Activated CD4-positive, alpha-beta T cell treated with anti-CD3 and anti-CD28 coated beads, Interleukin-2, amount 10 ng/mL, durations not matched to agents 7 days and 5 days (primary cell): ENCODE measurements around the gene DLX1. TPM values are rescaled to one million over a fixed set of nuclear protein-coding genes. Genes with fewer than 3 reads are reported as not detected.
"Not testable (repeated sequence)": the region's sequence is repeated elsewhere in the genome, so short reads cannot be mapped to it uniquely, and the experiment has no call there.

ENCODE experiments used
- CTCF ChIA-PET: fragments of 350-600 bp; sonication (Branson Sonifier 250); formaldehyde crosslinking; loops from one replicate; lab custom pipeline; 2021; ENCODE audit warnings: antibody characterized with exemption; lab: Charles Lee
- POLR2A ChIA-PET: fragments of 350-600 bp; sonication (Branson Sonifier 250); formaldehyde crosslinking; loops from one replicate; lab custom pipeline; 2021; ENCODE audit warnings: antibody characterized with exemption; lab: Charles Lee
- DNase-seq: peaks from one replicate; pipeline ENCODE4 v3.0.0-alpha.2; 2020
- H3K27ac Mint-ChIP-seq: one replicate; pipeline ENCODE4 v1.8.0; 2021; ENCODE audit warnings: mild to moderate bottlenecking, moderate library complexity, mixed read lengths
- H3K27me3 Mint-ChIP-seq: one replicate; pipeline ENCODE4 v1.8.0; 2021; ENCODE audit warnings: mixed read lengths
- H3K36me3 Mint-ChIP-seq: one replicate; pipeline ENCODE4 v1.8.0; 2021; ENCODE audit warnings: low read depth, mixed read lengths
- H3K4me1 Mint-ChIP-seq: one replicate; pipeline ENCODE4 v1.8.0; 2021; ENCODE audit warnings: mixed read lengths
- H3K4me3 Mint-ChIP-seq: one replicate; pipeline ENCODE4 v1.8.0; 2021; ENCODE audit warnings: mild to moderate bottlenecking, moderate library complexity, mixed read lengths
- H3K9me3 Mint-ChIP-seq: one replicate; pipeline ENCODE4 v1.8.0; 2021; ENCODE audit warnings: mixed read lengths
- total RNA-seq, 2 experiments: library from RNA; stranded (reverse); gene quantifications; one replicate each; pipeline ENCODE4 v1.2.3, GENCODE V29; 2021

Gene DLX1
- total RNA-seq, 2 experiments from 2014 or later = not detected

GRCh38 chr2:172128484-172128883, 43.2 kb downstream of the DLX1 start:
- CTCF ChIA-PET = interaction anchor here (0.9 to 1.7 kb wide), 3 partner anchors 19 to 425 kb away, joined by 3 to 6 read pairs (median 4); no protein-coding TSS in a partner anchor
- Mint-ChIP-seq H3K9me3 (no peaks in the 10 kb centered on the region), H3K4me1 (peaks cover 1% of the 10 kb centered on the region), H3K27ac (no peak overlapping the region), H3K4me3 (no peak overlapping the region), H3K36me3 (no peaks in the 10 kb centered on the region), H3K27me3 (peaks cover 5% of the 10 kb centered on the region)
- POLR2A ChIA-PET = no interaction called here
- DNase-seq = no peak

- H3K9me3 Mint-ChIP-seq = no peaks in the 10 kb centered on the region
- ChIA-PET CTCF (interaction anchor here (0.6 to 1.7 kb wide), 3 partner anchors 38 to 426 kb away, joined by 3 to 6 read pairs (median 6); no protein-coding TSS in a partner anchor), POLR2A (interaction anchor here (0.5 kb wide), 1 partner anchor 46 kb away, joined by 3 read pairs; no protein-coding TSS in a partner anchor)
- H3K27ac Mint-ChIP-seq = no peak overlapping the region
- peaks cover 11% of the 10 kb centered on the region for H3K27me3 Mint-ChIP-seq
- no peak overlapping the region for H3K4me3 Mint-ChIP-seq
- no peaks in the 10 kb centered on the region for H3K36me3 Mint-ChIP-seq
- peaks cover 1% of the 10 kb centered on the region for H3K4me1 Mint-ChIP-seq
- no peak for DNase-seq
Measured at GRCh38 chr2:172129404-172129803, 44.1 kb downstream of the DLX1 start.

- POLR2A ChIA-PET = no interaction called here
- no peaks in the 10 kb centered on the region for H3K36me3 Mint-ChIP-seq
- H3K27ac Mint-ChIP-seq = no peak overlapping the region
- H3K4me3 Mint-ChIP-seq = no peak overlapping the region
- DNase-seq = no peak
- peaks cover 1% of the 10 kb centered on the region for H3K4me1 Mint-ChIP-seq
- H3K27me3 Mint-ChIP-seq = peaks cover 15% of the 10 kb centered on the region
- no peaks in the 10 kb centered on the region for H3K9me3 Mint-ChIP-seq
- CTCF ChIA-PET = no interaction called here
Measured at GRCh38 chr2:172131713-172132555, 46.6 kb downstream of the DLX1 start.

GRCh38 chr2:172134270-172134669, 49.0 kb downstream of the DLX1 start:
- H3K27me3 Mint-ChIP-seq = peaks cover 23% of the 10 kb centered on the region
- H3K9me3 Mint-ChIP-seq = no peaks in the 10 kb centered on the region
- H3K36me3 Mint-ChIP-seq = no peaks in the 10 kb centered on the region
- CTCF ChIA-PET = interaction anchor here (0.6 kb wide), 1 partner anchor 527 kb away, joined by 3 read pairs; no protein-coding TSS in a partner anchor
- no peak overlapping the region for H3K4me3 Mint-ChIP-seq
- POLR2A ChIA-PET = no interaction called here
- DNase-seq = no peak
- no peak overlapping the region for H3K27ac Mint-ChIP-seq
- no peaks in the 10 kb centered on the region for H3K4me1 Mint-ChIP-seq

GRCh38 chr2:172135446-172135845, 50.1 kb downstream of the DLX1 start:
- CTCF ChIA-PET = interaction anchor here (0.6 kb wide), 2 partner anchors 499 to 583 kb away, joined by 3 to 4 read pairs; no protein-coding TSS in a partner anchor
- Mint-ChIP-seq H3K4me1 (no peaks in the 10 kb centered on the region), H3K27me3 (peaks cover 20% of the 10 kb centered on the region), H3K27ac (no peak overlapping the region), H3K4me3 (no peak overlapping the region), H3K36me3 (no peaks in the 10 kb centered on the region), H3K9me3 (no peaks in the 10 kb centered on the region)
- no peak for DNase-seq
- POLR2A ChIA-PET = no interaction called here

GRCh38 chr2:172137109-172137508, 51.8 kb downstream of the DLX1 start:
- no peak for DNase-seq
- Mint-ChIP-seq H3K9me3 (no peaks in the 10 kb centered on the region), H3K27ac (no peak overlapping the region), H3K4me3 (no peak overlapping the region), H3K4me1 (no peaks in the 10 kb centered on the region), H3K27me3 (peaks cover 20% of the 10 kb centered on the region), H3K36me3 (no peaks in the 10 kb centered on the region)
- CTCF ChIA-PET = interaction anchor here (0.9 to 1.2 kb wide), 4 partner anchors 10 to 325 kb away, joined by 3 to 4 read pairs (median 4); no protein-coding TSS in a partner anchor
- POLR2A ChIA-PET = no interaction called here

GRCh38 chr2:172137943-172138342, 52.6 kb downstream of the DLX1 start:
- no peaks in the 10 kb centered on the region for H3K36me3 Mint-ChIP-seq
- POLR2A ChIA-PET = no interaction called here
- H3K4me1 Mint-ChIP-seq = no peaks in the 10 kb centered on the region
- no peak overlapping the region for H3K27ac Mint-ChIP-seq
- no peaks in the 10 kb centered on the region for H3K9me3 Mint-ChIP-seq
- CTCF ChIA-PET = interaction anchor here (1.2 kb wide), 1 partner anchor 21 kb away, joined by 4 read pairs; no protein-coding TSS in a partner anchor
- DNase-seq = no peak
- H3K4me3 Mint-ChIP-seq = no peak overlapping the region
- peaks cover 20% of the 10 kb centered on the region for H3K27me3 Mint-ChIP-seq

GRCh38 chr2:172138727-172139126, 53.4 kb downstream of the DLX1 start:
- H3K9me3 Mint-ChIP-seq, POLR2A ChIA-PET, H3K4me1 Mint-ChIP-seq, H3K36me3 Mint-ChIP-seq, H3K27ac Mint-ChIP-seq, DNase-seq, CTCF ChIA-PET, H3K4me3 Mint-ChIP-seq: not testable (repeated sequence)
- H3K27me3 Mint-ChIP-seq = peaks cover 16% of the 10 kb centered on the region

Other genes with a start within 250 kb of the DLX1 start
- gene SLC25A12, start 191.3 kb upstream of the DLX1 start, total RNA-seq = 10 to 100 TPM; 26.7 to 28.8 TPM
- gene HAT1, start 163.0 kb upstream of the DLX1 start, total RNA-seq = 10 to 100 TPM; 63.0 to 75.3 TPM
- gene METAP1D, start 85.6 kb upstream of the DLX1 start, total RNA-seq = 1 to 10 TPM; 4.9 to 5.5 TPM
- not detected for gene DLX2, start 17.4 kb downstream of the DLX1 start, total RNA-seq